HG03571 (cell line): ENCODE results near the gene WNT6.

Experiments used
- ATAC-seq: cut with Tn5 transposase; IDR thresholded peaks from one replicate; pipeline ENCODE4 v1.9.1; 2021; ENCODE audit not compliant: unreplicated experiment

Gene WNT6

DNA sequence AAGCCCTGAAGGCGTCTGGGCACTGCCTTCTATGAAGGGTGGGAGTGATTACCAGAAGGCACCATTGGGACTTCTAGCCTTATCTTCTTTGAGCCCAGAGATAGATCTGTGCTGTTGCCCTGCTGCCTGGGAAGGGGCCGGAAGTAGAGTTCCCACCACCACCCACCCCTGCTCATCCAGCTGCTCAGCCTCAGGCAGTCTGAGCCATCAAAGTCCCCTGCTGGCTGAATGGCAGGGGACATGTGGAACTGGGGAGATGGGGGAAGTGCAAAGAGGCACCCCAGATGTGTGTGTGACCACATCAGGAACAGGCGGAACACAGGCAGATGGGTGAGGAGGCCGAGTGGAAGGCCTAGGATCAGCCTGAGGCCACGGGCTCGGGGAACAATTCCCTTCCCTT is 17.7 kb downstream of the WNT6 start:
- ATAC-seq, result no peak

DNA sequence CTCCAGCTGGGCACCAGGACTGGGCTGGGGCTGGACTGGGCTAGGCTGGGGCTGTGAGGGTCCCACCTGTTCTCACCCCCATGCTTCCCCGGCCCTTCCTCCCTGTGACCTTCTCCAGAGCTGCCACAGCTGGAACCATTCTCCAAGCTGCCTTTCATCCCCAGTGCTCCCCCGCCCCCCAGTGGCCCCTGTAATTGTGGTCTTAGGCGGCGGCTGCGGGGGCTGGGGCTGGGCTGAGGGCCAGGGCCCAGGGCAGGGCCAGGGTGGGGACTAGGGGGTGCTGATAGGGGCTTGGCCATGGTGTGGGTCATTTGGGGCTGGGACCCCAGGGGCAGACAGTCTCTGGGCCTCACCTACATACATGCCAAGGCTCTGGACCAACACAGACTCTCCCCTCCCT is 18.3 kb downstream of the WNT6 start:
- ATAC-seq, result no peak

DNA sequence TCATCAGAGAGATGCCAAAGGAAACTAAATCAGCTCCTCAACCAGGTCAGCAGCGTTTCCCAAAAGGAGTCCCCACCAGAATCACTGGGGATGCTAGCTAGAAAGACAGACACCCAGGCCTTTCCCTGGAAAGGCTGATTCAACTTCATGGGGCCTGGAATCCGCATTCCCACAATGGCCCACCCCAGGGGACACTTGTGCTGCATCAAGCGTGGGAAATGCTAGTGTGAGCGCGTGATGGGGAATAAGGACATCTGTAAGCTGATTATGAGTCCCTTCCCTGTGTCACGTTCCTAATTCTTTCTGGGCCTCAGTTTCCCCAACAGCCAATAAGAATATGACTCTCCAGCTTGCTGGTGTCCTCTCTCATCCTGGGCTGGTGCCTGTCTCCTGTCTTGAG is 18.9 kb downstream of the WNT6 start:
- ATAC-seq, result no peak

DNA sequence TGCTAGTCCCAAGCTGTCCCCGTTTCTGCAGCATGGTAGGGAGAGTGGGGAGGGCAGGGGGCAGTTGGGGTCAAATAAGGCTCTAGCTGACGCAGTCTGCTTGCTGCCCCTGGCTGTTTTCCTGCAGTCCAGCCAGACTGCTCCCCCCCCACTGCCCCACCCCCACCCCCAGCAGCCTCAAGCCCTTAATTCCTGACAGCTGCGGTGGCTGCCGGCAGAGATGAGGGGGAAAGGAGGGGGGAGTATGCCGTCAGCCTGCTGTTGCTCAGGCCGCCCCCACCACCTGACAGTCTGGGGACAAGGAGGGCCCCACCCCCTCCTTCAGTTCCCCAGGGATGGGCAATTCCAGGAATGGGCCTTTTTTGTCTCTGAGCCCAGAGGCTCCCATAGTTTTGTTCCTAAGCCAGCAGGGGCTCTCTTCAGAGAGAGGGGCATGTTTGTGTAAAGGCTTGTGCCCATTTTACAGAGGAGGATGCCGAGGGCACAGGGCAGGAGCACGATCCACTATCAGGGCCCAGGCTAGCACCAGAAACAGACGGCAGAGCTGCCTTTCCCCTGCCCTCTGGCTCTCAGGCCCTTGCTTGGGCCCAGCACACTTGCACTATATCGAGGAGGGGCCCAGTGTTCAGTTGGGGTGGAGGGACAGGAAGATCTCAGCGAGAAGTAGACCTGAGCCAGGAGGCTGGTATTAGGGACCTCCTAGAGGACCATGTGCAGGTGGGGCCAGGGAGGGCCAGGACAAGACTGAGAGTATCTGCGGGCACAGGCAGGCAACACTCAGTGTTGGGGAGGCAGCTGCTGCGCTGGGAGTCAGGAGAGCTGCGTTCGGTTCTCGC is 19.5 kb downstream of the WNT6 start:
- ATAC-seq, result no peak

DNA sequence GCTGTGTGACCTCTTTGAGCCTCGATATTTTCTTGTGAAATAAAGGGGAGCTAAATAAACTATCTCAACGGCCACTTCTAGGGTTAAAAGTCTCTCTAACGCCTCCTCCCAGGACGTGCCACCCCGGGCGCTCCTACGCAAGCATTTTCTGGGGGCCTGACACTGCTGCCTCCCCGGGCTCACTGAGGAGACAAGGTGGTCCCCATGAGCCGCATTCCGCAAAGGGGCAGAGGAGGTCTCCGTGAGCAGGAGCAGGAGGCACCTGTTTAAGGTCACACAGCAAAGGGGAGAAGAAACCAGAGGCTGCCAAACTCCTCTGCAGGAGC is 20.1 kb downstream of the WNT6 start:
- ATAC-seq, result no peak

DNA sequence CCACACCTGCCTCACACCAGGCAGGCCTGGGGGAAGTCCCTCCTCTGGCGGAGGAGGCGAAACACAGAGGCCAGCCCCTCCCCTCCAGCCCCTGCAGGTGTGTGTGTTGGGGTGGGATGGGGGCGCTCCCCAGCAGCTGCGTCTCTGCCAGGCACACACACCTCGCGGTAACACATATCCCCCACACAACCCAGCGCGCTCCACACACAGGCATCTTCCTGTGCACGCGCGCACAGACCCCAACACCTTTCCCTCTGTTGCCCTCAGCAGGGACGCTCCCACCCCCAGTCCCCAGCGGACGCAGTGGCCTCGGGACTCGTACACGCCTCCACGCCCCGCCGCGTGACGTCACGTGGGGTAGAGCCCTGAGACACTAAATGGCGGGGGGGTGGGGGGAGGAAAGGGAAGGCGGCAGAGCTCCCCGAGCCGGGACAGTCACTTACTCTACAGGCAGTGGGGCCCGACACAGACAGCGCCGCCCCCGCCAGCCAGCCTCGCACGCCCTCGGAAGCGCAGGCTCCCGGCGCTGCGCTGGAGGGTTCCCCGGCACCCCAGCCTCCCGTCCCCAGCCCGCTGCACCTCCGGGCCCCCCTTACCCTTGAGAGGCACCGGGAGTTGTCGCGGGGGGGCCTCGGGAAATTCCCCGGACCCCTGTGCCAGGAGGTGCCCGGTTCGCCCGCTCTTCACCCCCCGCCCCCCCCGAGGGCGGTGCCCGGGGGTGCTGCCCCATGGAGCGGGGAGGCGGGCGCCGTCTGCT is 20.7 kb downstream of the WNT6 start, which contains the start of gene WNT10A:
WNT10A (plus strand) TSS at position 751 of the 757 bp plus-strand sequence. CDS start 144 bp downstream, outside the sequence.
- peak; percentile 66 for ATAC-seq

DNA sequence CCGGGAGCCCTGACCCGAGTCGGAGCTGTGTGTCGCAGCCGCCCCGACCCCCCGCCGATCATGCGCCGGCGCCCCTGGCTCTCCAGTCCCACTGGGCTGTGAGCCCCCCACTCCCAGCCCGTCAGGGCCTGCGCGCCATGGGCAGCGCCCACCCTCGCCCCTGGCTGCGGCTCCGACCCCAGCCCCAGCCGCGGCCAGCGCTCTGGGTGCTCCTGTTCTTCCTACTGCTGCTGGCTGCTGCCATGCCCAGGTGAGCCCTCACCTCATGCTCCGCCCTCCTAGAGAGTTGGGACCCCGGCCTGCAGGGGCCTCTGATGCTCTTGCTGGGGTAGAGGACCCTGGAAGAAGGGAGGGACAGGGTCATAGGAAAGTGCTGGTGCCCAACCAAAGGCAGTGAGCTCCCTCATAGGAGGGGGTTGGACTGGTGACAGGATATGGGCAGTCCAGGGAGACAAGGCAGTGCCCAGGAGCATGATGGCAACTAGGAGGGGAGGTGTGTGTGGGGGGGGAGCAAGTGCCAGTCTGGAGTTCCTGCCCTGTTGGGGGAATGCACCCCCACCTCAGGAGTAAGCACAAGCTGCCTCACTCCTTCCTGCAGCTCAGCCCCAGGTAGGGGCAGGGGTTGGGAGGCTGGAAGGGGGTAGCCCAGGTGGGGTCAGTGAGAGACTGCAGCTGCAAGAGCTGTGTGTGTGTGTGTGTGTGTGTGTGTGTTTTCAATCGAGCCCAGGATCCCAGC is 21.4 kb downstream of the WNT6 start:
- no peak for ATAC-seq

DNA sequence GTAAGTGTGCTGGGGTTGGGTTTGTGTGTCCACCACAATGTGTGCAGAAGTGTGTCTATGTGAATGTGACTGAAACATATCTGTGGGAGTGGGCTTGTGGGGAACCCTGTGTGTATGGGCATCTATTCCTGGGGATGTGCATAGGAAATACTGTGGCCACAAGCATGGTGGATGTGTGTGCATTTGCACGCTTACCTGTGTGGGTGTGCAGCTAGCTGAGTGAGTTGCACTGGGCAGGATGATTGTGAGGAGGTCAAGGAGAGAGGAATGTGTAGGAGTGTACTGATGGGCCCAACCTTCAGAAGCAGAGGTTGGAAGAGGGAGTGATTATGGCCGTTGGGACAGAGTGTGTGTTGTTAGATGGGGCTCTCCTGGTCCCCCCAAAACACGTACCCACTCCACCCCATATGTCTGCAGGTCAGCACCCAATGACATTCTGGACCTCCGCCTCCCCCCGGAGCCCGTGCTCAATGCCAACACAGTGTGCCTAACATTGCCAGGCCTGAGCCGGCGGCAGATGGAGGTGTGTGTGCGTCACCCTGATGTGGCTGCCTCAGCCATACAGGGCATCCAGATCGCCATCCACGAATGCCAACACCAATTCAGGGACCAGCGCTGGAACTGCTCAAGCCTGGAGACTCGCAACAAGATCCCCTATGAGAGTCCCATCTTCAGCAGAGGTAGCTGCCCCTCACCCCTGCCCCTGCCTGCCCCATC is 22.3 kb downstream of the WNT6 start:
- ATAC-seq, result no peak

DNA sequence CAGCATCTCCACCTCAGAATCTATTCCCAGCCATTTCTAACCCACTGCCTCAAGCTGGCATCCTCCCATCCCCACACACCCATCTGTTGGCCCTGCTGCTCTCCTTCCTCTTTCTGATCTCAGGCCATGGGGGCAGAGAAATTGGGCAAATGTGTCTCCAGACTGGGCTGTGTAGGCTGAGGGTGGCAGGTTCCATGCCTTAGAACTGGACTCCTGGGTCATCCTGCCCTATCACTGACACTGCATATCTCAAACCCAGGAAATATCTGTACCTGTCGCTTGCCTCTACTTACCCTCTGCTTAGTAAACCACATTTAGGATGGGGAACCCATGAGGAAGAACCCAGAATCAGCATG is 22.8 kb downstream of the WNT6 start:
- no peak for ATAC-seq

DNA sequence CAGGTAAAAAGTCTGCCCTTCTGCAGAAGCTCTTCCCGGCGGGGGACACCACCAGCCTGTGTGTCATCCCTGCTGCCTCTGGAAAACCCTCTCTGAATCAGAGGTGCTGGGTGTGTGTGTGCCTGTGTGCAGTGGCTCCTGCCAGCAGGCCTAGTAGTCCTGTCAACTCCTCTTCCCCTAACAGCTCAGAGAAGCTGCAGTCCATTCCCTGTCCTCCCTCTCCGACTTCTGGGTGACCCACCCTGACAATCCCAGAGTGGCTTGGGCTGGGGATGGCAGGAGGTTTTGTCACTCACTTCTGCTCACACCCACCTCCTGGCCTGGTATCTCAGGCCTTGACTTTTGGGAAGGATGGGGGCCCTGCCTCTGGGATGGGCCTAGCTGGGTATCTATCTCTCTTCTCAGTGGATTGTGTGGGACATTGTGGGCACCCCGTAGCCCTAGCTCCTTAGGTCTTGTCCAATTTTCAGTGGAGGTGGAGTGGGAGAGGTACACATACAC is 23.3 kb downstream of the WNT6 start:
- ATAC-seq, result no peak

DNA sequence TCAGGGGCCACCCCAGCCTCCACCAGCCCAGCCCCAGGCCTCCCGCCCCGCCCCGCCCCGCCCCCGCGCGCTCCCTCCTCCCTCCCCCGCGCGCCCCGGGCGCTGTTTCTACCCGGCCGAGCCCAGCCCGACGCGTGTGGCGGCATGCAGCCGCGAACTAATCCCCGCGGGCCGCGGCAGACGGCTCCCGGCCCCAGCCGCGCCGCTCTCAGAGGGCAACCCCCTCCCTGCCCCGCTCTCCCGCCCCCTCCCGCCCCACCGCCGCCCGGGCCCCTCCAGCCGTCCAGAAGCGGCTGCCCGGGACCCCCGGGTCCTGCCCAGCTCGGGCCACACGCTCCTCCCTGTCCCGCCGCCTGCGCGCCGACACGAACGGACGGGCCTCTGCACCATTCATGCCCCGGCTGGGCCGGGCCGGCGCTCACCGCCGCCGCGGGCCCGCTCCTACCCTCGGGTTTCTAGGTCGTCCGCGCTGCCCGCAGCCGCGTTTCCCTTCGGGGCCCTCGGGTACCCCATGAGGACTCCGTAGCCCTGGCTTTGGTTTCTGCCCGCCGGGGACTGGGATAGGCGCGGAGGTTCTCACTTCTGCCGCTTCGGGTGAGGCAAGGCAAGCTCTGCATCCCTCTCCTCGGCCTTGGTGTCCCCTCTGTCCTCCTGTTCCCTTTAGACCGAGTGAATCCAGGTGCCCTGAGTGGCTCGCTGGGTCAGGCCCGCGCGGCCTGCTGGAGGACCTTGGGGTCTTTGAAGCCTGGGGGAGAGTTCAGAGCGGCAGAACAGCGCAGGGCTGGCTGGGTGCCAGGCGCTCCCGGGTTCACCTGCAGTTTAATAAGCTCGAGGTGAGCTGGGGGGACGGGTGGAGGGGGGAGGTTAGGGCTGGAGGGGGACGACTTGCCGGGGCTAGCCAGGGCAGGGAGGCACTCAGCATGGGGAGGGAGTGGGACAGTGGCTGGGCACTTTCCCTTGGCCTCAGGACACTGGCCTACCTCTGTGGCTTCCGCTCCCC is 24.2 kb downstream of the WNT6 start:
- ATAC-seq, result no peak

DNA sequence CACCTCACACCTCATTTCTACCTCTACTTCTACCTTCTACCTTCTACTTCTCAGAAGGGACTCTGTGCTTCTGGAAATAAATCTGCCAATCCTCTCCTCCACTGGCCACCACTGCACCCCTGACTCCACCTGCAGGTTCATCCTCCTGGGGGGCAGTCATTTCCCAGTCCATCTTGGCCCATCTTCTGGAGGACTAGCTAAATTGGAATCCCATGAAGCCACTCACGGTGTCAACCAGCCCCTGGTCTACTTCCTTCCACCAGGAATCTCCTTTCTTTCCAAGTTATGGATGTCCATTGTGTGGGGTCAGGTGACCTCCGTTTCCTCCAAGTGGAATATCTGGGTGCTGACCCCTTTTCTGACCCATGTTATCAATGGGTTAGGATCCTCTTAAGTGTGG is 24.9 kb downstream of the WNT6 start:
- ATAC-seq, result no peak

DNA sequence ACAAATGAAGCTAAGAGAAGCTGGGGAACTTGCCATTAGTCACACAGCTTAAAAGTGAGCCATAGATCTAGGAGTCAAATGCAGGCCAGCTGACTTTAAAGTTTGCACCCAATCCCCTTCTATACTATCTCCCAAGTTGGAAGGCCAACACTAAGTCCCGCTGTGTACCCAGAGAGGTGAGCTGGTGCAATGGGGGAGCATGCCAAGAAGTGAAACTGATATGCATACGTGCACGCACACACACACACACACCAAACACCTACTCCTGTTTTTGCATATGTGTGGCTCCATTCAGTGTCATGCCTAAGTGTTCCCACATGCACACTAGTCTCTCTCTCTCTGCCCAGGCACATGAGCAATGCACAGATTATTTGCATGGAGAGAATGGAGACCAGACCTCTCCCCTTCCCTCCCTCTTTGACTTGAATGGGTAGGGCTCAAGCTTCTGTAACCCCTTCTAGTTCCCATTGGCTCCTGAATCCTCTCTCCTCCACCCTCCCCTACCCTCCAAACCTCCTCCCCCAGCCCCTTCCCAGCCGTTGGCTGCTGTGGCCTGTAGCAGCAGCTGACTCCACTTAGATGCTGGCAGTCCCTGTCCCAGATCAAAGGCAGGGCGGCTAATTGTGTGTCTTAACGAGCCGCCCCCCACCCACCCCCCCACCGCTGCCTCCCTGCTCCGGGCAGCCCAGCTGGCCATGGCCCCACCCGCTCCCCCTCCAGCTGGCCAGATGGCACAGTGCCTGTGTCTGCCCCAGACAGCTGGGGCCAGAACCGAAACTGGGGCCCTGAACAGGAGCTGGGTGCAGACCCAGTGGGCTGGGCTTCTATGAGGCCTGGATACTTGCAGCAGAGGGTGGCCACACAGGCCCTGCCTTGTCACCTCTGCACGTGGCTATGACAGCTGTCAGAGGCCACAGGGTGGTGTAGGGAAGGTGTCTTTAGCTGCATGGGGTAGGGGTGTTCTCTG is 26.7 kb downstream of the WNT6 start:
- no peak for ATAC-seq

DNA sequence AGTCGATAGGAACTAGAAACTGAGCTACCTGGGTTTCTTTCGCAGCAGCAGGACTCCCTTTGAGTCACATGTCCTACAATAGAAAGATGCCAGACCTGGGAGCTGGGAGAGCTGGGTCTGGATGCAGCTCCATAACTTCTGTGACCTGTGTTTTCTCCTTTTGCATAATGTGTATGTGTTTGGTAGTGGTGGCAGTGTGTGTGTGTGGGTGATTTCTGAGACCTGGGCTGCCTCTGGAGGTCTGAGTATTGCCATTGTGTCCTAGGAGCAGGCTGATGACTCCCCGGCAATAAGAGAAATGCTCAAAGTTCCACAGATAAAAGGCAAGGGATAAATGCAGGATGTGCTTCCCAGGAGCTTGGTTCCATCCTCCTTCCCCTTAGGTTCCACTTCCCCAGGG is 27.5 kb downstream of the WNT6 start:
- ATAC-seq, result no peak

DNA sequence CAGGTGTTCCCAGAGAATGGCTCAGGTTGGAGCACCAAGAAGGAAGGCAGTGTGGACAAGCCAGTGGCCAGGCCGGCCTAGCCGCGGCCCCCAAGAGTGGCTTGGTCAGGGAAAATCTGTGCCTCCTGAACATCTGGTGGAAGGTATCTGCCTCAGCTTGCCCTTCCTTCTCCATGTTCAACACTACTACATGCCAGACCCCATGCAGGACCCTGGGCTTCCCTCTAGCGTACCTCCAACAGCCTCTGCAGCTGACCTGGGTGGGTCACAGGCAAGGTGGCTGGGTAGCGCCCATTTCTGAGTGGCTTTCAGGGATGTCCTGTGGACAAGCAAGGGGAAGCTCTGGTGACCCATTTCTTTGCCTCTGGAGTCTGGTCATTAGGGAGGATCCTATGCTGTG is 28.7 kb downstream of the WNT6 start:
- no peak for ATAC-seq

DNA sequence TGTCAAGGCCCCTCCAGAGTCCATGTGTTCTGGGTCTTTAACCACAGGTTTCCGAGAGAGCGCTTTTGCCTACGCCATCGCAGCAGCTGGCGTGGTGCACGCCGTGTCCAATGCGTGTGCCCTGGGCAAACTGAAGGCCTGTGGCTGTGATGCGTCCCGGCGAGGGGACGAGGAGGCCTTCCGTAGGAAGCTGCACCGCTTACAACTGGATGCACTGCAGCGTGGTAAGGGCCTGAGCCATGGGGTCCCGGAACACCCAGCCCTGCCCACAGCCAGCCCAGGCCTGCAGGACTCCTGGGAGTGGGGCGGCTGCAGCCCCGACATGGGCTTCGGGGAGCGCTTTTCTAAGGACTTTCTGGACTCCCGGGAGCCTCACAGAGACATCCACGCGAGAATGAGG is 30.3 kb downstream of the WNT6 start:
- no peak for ATAC-seq

DNA sequence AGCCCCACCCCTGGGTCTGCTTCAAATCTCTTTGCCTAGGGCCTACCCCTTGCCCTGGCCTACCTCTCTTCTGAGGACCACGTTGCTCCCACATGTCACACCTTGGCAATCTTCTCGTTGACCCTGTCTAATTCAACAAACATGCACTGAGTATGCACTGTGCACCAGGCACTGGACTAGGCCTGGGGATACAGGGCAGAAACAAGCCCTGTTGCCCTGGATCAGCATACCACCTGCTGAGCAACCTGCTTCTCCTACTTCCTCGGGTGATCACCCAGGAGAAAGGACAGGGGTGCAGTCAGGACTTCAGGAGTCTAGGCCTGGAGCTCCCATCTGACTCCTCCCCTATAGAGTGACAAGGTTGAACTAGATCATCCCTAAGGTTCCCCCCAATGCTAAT is 30.8 kb downstream of the WNT6 start:
- no peak for ATAC-seq

DNA sequence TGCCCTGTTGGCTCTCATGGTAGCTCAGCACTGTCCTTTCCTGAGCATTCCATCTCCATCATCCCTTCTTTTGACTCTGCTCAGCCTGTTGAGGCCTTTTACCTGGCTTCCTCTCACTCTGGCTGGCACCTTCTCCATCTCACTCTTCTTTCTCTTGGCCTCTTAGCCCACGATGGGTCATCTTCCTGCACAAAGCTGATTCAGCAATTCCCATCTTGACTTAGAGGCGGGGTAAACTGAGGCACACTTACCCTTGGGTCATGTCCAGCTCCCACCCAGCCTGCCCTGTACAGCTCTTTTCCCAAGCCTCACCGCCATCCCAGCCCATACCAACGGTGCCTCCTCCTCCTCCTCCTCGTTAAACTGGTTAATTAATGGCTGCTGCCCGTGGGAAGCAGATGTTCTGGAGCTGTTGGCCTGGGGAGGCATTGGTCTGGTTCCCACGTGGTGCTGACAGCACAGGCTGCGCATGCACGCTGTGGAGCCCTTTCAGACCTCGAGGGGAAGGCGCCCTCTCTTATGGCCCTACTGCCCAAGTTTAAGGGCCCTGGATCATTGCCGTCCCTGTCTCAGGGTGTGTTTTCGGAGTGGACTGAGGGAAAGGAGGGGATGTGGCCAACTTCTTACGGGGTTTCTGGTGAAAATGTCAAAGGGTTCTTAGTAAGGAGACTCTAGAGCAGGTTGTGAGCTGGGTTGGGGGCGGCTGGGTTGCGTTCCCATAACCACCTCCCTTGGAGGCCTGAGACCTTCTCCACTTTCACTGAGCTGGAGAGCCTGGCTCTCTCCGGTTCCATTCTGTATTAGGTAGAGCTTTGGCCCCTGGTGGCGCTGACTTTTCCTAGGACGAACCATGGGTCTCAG is 31.9 kb downstream of the WNT6 start:
- no peak for ATAC-seq
